ENCODE results near the gene KCTD4.
"Not testable (repeated sequence)": the region's sequence is repeated elsewhere in the genome, so short reads cannot be mapped to it uniquely, and the experiment has no call there.

Gene KCTD4

DNA sequence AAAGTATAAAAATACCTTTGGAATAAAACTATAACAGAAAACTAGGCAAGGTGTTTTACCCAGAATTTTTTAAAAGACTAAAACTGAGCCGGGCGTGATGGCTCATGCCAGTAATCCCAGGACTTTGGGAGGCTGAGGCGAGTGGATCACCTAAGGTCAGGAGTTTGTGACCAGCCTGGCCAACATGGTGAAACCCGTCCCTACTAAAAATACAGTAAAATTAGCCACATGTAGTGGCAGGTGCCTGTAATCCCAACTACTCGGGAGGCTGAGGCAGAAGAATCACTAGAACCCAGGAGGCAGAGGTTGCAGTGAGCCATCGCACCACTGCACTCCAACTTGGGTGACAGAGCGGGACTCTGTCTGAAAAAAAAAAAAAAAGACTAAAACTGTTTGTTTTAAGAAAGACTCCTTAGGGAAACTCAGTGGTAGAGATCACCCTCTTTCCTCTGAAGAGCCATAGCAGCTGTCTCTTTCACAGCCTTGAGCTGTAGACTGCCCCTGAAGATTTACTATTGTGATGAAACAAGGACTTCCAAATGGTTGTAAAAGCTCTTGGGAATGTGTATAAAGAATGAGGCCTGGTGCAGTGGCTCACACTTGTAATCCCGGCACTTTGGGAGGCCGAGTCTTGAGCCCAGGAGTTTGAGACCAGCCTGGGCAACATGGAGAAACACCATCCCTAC, 14.7 kb upstream of the KCTD4 start:
- DNase-seq, result no peak

DNA sequence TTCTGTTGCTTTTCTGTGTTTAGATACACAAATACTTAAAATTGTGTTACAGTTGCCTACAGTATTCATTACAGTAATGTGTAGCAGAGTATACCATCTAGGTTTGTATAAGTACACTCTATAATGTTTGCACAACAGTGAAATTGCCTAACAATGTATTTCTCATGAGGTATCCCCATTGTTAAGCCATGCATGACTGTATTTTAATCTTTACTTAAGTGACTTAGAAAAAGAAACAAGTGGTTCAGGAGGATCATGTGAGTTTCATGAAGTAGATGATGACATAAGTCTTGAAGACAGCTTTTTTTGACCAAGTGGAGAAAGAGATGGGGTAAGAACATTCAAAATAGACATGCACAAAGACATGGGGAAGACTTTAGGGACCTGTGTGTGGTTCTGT, 8.4 kb upstream of the KCTD4 start:
- no peak for DNase-seq

DNA sequence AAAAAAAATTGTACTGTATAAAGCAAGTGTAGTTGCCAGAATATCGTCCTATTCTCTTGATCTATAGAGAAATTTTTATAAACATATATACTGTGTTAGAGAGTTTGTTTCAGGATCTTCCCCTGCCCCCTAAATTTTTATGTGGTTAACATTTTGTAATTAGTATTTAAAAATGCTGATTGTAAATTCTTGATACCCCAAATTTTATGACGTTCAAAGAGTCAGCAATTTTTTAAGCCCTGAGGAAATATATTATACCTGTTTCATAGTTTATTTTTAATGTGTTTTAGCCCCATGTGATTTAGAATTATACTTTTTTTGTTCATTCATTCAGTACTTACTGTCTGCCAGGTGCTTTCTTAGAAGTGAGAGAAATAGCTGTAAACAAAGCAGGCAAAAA, 7.3 kb upstream of the KCTD4 start:
- no peak for DNase-seq

DNA sequence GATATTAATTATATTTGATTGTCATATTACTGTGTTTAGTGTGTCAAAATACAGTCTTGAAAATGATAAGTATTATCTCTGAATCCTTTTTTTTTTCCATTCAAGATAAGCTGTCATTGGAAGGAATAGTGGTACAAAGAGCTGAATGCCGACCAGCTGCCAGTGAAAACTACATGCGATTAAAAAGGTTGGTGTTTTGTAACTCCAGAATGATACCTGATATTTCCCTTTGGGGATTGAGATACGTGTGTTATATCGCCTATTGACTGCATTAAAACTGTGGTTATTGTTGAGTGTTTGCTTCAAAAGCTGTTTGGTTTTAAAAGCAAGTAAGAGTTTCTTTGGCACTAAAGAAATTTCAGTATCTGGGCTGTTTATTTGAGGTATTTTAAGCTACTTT, 6.5 kb upstream of the KCTD4 start:
- no peak for DNase-seq

DNA sequence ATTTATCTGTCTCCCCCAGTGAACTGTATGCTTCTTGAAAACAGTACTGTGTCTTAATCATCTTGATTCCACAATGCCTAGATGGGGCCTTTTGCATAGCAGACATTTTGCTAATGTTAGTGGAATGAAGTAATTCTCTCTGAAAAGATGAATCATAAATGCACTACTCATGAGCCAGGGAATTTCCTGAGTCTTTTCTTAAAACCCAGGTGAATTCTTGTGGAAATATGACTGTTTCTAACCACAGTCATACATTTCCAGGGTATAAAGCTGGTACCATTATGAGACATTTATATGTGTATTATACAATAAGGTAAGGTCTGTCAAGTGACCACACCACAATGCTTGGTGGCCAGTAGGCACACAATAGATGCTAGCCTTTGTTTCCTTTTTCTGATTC, 5.5 kb upstream of the KCTD4 start:
- no peak for DNase-seq

DNA sequence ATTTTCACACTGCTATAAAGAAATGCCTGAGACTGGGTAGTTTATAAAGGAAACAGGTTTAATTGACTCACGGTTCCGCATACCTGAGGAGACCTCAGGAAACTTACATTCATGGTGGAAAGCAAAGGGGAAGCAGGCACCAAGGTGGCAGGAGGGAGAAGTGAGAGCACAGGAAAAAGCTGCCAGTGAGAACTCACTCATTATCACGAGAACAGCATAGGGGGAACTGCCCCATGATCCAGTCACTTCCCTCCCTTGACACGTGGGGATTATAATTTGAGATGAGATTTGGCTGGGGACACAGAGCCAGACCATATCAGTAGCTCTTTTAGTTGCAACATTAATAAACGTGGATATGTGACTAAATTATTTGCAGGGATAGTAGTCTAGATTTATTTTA, 4.3 kb upstream of the KCTD4 start:
- DNase-seq, result no peak

DNA sequence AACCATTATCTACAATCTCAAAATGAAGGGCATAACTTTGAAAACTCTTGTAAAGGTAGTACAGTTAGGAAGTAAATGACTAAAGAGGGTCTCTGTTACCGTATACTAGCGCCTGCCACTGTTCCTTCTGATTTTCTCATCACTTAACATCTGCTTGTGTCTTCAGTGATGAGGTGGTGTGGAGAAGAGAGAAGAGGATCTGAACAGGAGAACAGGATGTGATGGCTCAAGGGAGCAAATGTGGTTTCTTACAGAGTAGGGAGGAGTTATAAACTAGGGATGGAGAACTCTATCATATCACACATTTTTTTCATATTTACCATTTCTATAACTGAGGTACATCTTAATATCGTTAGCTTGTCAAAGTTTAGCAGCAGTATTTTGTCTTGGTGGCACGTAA, 1.1 kb downstream of the KCTD4 start:
- DNase-seq, result no peak

DNA sequence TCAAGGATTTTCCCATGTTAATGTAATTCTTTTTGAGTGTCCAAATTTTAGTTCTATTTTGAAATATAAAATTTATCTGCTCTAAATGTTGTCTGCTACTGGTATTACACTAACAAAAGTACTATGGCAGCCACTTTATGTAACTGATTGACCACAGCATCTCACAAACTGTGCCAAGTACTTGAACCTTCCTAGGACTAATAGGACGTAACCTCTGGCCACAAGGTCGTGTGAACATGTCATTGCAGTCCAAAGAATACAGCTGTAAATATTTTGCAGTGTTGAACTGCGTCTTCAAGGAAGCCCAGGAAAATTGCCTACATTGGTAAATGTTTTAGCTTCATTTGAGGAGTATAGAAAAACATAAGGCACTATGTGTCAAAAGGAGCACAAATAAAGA, 1.9 kb downstream of the KCTD4 start:
- no peak for DNase-seq

DNA sequence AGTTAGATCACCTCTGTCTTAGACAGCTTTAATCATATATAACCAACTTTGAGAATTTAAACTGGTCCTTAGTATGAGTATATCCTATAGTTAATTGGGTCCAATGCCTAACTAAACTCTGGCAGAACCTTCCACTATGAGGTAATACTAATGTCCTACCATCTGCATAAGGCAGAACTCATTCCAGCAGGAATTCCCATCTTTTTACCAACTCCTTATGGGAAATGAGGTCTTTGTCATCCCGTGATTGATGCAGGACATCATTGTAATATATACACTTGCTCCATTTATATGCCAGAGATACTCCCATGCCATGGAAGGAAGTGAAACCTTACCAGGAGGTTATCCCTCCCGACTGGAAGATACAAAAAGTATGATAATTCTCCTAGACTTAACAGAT, 2.8 kb downstream of the KCTD4 start:
- no peak for DNase-seq

DNA sequence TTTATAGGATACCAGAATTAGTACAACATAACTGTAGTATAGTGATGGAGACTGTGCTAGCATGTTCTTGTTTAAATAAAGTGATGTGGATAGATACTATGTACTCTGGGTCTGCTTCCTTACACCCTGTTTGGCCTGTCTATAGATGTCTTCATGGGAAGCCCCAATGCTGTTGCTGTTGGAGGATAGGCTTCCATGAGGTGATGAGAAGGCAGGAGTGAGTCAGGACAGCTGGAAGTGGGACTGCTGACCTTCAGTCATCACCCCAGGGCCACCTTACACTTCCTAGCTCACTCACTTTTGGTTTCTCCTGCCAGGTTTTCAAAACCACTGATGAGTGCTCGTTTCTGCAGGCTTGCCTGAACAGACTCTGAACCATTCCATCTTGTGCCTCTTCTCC, 4.2 kb downstream of the KCTD4 start:
- DNase-seq, result no peak

DNA sequence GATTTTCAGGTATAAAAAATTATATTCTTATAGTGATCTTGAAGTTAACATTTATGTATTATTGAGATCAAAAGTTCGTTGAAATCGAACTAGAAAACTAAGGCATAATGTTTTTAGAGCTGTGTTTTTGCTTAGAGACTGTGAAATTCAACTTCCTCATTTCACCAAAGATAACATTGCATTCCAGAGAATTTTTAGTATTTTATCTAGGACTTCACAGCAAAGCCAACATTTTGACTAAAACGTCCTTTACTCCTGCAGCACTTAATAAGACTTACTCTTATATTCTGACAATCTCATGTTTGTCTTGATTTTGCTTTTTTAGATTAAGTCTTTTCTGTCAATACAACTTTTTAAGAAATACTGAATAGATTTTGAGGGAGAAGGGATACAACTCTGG, 4.7 kb downstream of the KCTD4 start:
- no peak for DNase-seq

DNA sequence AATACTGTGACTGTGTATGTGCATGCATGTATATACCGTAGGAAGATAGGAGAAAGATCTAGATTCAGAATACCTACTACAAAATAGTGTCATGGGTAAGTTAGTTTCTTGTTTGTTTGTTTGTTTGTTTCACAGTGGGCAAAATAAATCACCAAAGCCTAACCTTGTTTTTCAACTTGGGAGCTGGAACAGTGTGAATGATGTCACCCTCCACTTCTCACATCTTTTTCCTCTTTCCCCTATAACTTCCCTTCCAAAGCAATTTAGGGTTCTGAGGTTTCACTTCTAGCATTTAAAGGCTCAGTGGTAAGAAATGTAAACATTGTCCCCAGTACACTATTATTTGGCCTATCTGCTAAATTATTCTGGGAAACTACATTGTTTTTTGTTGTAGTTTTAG, 5.4 kb downstream of the KCTD4 start:
- DNase-seq, result no peak

DNA sequence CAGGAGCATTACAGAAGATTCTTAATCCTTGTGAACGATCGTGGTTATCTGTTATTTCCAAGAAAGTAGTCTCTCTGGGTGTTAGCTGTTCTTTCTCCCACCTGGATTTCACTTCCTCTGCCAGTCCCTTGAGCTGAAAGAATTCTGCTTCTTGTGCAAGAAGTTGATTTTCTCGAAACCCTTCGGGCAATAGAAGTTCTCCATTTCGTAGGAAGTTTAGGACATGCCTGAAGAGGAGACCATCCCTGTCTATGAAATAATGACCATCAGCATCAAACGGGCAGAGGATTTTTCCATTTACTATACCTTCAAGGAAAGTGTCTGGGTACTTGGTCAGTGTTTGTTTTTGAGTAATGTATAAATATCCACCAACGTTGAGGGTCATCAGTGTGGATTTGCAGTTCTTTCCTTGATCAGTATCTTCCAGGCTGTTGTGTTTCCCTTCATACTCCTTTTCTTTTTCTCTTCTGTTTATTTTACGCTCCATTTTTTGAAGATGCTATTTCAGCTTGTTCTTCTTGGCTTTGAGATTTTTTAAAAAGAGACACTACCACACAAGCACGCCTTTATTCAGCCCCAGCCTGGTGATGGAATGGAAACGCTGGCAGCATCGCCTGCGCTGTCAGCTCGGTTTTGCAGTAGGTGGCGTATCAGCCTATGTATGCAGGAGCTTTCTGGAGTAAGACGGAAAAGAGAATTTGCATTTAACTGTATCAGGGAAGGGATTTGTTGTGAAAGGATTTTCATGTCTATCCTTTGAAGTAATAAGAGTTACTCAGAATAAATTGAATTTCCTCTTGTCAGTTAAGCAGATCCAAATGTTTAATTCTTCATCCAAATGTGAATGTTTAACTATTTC, 6.5 kb downstream of the KCTD4 start:
- no peak for DNase-seq

DNA sequence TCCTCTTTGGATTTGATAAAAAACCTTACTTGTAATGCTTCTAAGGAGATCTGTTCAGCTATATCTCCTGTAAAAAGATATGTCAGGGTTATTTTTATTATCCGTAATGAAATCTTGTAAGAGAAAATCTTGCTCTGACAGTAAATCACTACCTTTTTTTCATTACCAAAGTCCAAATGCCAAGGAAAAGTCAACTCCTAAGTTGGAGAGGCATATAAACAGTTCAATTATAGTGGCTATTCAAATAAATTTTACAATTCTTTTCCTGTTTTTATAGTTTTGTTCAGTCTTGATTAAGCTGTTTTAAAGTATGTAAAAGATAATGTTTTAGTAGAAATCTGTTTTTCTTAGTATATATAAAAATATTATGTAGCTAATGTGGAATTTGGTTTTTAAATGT, 9.0 kb downstream of the KCTD4 start:
- DNase-seq, result no peak

DNA sequence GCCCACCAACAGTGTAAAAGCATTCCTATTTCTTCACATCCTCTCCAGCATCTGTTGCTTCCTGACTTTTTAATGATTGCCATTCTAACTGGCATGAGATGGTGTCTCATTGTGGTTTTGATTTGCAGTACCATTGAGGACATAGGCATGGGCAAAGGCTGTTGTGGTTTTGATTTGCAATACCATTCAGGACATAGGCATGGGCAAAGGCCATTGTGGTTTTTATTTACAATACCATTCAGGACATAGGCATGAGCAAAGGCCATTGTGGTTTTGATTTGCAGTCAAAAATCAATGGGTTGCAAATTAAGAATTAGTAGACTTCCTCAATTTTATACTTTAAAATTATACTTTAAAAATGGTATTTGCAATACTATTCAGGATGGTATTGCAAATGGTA, 11.3 kb downstream of the KCTD4 start:
- not testable (repeated sequence) for DNase-seq

DNA sequence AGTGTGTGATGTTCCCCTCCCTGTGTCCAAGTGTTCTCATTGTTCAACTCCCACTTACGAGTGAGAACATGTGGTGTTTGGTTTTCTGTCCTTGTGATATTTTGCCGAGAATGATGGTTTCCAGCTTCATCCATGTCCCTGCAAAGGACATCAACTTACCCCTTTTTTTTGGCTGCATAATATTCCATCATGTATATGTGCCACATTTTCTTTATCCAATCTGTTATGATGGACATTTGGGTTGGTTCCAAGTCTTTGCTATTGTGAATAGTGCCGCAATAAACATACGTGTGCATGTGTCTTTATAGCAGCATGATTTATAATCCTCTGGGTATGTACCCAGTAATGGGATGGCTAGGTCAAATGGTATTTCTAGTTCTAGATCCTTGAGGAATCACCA, 11.8 kb downstream of the KCTD4 start:
- DNase-seq, result not testable (repeated sequence)

DNA sequence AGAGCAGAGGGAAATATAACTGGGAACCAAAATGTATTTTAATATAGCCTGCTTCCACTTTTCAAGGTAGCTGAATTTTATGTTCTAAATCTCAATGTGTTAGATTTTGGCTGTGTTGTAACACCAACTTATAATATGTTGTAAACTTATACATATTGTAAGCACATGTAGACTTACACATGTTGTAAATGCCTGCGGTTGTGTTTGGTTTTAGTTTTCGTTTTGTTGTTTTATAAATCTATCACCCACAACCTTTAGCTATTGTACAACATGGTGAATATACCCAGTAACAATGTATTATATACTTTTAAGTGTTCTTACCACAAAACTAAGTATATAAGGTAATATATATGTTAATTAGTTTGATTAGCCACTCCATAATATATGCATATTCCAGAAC, 15.6 kb downstream of the KCTD4 start:
- DNase-seq, result no peak

DNA sequence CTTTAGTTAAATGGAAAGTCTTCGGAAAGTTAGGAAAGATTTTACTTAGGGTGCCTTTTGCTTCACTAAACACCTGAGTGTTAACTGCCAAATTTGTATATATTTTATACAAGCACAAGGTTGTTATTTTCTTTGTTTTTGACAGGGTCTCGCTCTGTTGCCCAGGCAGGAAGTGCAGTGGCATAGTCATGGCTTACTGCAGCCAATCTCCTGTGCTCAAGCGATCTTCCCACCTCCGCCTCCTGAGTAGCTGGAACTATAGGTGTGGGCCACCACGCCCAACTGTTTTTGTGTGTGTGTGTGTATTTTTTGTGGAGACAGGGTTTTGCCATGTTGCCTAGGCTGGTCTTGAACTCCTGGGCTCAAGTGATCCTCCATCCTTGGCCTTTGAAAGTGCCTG, 16.2 kb downstream of the KCTD4 start:
- DNase-seq, result no peak

DNA sequence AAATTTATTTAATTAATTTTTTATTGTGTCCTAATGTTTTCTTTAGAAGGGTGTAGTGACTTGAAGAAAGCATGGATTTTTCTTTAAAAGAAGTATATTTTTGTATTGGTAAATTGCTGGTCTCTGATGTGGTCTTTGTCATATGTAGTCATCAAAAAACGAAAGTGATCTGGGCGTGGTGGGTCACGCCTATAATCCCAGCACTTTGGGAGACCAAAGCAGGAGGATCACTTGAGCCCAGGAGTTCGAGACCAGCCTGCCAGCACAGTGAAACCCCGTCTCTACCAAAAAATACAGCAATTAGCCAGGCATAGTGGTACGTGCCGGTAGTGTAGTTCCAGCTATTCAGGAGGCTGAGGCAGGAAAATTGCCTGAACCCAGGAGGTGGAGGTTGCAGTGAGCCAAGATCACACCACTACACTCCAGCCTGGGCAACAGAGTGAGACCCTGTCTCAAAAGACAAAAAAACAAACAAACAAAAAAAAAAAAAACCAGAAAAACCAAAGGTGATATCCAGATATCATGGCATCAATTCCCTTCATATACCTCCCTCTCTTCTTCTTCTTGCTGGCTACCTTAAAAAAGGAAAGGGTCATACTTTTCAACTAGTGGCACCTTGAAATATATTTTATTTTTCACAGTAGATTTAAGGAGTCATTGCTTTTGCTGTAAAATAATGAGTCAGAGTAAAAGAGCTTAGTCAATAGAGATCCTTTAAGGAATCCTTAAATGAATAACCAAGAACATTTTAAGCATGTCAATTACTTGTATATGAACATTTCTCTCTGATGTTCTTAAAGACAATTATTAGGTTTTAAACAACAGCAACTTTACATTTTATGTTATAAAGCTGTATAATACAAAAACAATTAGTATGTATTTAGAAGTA, 19.9 kb downstream of the KCTD4 start:
- no peak for DNase-seq

DNA sequence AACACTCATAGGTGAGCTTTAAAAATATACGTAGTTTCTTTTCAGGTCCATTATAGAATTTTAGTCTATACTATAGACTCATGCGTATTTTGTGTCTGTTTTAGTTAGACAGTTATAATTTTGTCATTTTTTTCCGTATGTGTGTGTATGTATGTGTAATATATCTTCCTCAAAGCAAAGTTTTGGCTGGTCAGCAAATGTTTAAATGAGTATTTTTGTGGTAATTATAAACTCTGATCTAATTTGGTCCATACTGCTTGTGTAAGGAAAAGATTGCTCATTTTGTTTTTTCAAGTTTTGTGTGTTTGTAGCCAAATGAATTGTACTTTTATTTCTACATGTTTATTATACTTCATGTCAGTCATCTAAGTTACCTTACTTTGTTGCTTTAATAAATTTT, 20.5 kb downstream of the KCTD4 start:
- DNase-seq, result no peak

DNA sequence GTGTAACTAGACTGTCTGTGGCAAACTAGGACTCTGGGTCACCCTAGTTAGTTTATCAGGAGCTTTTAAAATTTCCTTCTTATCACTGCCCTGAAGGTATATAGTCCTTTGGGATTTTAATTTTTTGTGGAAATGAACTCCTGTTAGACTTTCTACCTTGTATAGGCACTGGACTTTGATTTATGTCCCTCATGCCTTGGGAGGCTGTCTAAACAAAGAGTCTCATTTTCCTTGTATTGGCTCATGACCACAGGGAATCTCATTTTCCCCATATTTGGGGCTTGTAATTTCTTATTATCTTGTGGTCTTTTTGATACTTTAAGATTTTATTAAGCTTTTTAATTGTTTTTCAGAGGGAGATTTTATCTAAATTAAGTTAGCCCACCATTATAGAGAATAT, 21.4 kb downstream of the KCTD4 start:
- DNase-seq, result no peak

DNA sequence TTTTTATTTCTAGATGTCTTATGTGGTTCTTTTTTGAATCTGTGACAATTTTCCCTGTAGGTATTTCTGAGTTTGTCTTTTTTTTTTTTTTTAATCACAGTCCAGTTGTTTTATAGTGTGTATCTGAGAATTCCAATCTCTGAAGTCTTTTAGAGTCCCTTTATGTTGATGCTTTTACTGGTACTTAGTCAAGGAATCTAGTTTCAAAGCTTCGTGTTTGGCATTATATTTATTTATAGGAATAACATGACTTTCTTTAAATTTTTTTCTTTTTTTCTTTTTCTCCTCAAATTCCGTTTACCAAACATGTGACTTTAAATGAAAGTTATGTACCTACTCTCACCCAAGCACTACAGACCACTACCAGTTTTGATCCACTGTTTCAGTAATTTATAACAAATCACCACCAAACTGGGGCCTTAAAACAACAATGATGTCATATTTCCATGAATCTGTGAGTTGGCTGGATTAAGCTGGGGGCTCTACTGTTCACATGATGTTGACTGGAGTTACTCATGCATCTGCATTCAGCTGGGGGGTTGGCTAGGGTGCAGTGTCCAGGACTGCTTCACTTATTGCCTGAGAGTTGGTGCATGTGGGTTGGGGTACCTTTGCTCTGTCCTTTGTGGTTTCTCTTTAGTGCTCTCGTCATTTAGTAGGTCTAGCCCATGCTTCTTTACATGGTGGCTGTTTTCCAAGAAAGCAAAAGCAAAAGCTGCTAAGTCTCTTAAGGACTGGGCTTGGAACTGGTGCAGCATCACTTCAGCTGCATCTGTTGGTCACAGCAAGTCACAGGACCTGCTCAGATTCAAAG, 22.3 kb downstream of the KCTD4 start:
- DNase-seq, result no peak

DNA sequence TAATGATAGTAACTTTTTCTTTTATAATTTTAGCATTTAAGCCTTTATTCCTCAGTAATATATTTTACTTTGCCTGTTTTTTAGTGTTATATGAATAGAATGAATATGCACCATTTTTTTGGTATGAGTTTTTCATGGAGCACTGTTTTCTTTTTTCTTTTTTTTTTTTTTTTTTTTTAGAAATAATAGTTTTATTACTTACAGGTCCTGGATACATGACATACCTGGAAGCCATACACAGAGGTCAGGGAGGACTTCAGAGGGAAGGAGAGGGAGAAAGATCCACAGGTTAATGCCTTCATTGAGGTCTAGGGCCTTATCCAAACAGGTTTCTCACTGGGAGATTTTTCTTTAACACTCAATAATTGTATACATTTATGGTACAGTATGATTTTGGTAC, 26.4 kb downstream of the KCTD4 start:
- no peak for DNase-seq
